ENCODE measurements around the gene CAD. TPM values are rescaled to one million over a fixed set of nuclear protein-coding genes. Genes with fewer than 3 reads are reported as not detected.

CAD gene
- total RNA-seq, 1 donor from 2014 or later, result 85.1 TPM

- no peak overlapping the region for H3K4me3 Mint-ChIP-seq
- no peak for DNase-seq (ENCODE audit: extremely low spot score, unreplicated experiment)
- no peak for TF ChIP-seq CTCF (conservative IDR thresholded peaks at IDR 0.05)
- H3K27ac Mint-ChIP-seq, result no peak overlapping the region
- peaks cover 33% of the 10 kb centered on the region for H3K36me3 Mint-ChIP-seq
- H3K9me3 Mint-ChIP-seq, result no peaks in the 10 kb centered on the region
- peaks cover 16% of the 10 kb centered on the region for H3K4me1 Mint-ChIP-seq (ENCODE audit: unreplicated experiment)
- no peaks in the 10 kb centered on the region for H3K27me3 Mint-ChIP-seq
These were observed 12.0 kb upstream of the CAD start for GRCh38 chr2:27205206-27205605.

GRCh38 chr2:27206346-27206745 is 10.8 kb upstream of the CAD start:
- no peaks in the 10 kb centered on the region for H3K27me3 Mint-ChIP-seq
- H3K27ac Mint-ChIP-seq, result no peak overlapping the region
- DNase-seq (ENCODE audit: extremely low spot score, unreplicated experiment), result no peak
- peaks cover 18% of the 10 kb centered on the region for H3K4me1 Mint-ChIP-seq (ENCODE audit: unreplicated experiment)
- H3K9me3 Mint-ChIP-seq, result no peaks in the 10 kb centered on the region
- no peak overlapping the region for H3K4me3 Mint-ChIP-seq
- TF ChIP-seq CTCF (conservative IDR thresholded peaks at IDR 0.05), result no peak
- H3K36me3 Mint-ChIP-seq, result peaks cover 33% of the 10 kb centered on the region

GRCh38 chr2:27208486-27209050 is 8.6 kb upstream of the CAD start:
- no peaks in the 10 kb centered on the region for H3K9me3 Mint-ChIP-seq
- peaks cover 27% of the 10 kb centered on the region for H3K36me3 Mint-ChIP-seq
- H3K4me1 Mint-ChIP-seq (ENCODE audit: unreplicated experiment), result peaks cover 19% of the 10 kb centered on the region
- H3K27ac Mint-ChIP-seq, result no peak overlapping the region
- H3K4me3 Mint-ChIP-seq, result peak overlapping the region; percentile 39
- DNase-seq (ENCODE audit: extremely low spot score, unreplicated experiment), result no peak
- H3K27me3 Mint-ChIP-seq, result no peaks in the 10 kb centered on the region
- TF ChIP-seq CTCF (conservative IDR thresholded peaks at IDR 0.05), result no peak

- H3K36me3 Mint-ChIP-seq, result peaks cover 27% of the 10 kb centered on the region
- DNase-seq (ENCODE audit: extremely low spot score, unreplicated experiment), result no peak
- H3K4me3 Mint-ChIP-seq, result peak overlapping the region; percentile 78
- H3K27ac Mint-ChIP-seq, result peak overlapping the region; percentile 94
- H3K9me3 Mint-ChIP-seq, result no peaks in the 10 kb centered on the region
- H3K27me3 Mint-ChIP-seq, result no peaks in the 10 kb centered on the region
- no peak for TF ChIP-seq CTCF (conservative IDR thresholded peaks at IDR 0.05)
- peaks cover 23% of the 10 kb centered on the region for H3K4me1 Mint-ChIP-seq (ENCODE audit: unreplicated experiment)
These were observed 7.4 kb upstream of the CAD start for GRCh38 chr2:27209621-27210401.

GRCh38 chr2:27211241-27211942 is 5.8 kb upstream of the CAD start:
- Mint-ChIP-seq H3K4me3 (peak overlapping the region; percentile 99), H3K9me3 (no peaks in the 10 kb centered on the region), H3K36me3 (peaks cover 30% of the 10 kb centered on the region), H3K4me1 (ENCODE audit: unreplicated experiment) (peaks cover 33% of the 10 kb centered on the region), H3K27ac (peak overlapping the region; percentile 99), H3K27me3 (no peaks in the 10 kb centered on the region)
- peak; percentile 85 for DNase-seq (ENCODE audit: extremely low spot score, unreplicated experiment)
- TF ChIP-seq CTCF (conservative IDR thresholded peaks at IDR 0.05), result no peak
